GM18520 (cell line): ENCODE results near the gene IFRD1.
"Not testable (repeated sequence)": the region's sequence is repeated elsewhere in the genome, so short reads cannot be mapped to it uniquely, and the experiment has no call there.

Experiments used
- ATAC-seq: cut with Tn5 transposase; IDR thresholded peaks from one replicate; pipeline ENCODE4 v1.9.1; 2021; ENCODE audit not compliant: unreplicated experiment

Gene IFRD1

DNA sequence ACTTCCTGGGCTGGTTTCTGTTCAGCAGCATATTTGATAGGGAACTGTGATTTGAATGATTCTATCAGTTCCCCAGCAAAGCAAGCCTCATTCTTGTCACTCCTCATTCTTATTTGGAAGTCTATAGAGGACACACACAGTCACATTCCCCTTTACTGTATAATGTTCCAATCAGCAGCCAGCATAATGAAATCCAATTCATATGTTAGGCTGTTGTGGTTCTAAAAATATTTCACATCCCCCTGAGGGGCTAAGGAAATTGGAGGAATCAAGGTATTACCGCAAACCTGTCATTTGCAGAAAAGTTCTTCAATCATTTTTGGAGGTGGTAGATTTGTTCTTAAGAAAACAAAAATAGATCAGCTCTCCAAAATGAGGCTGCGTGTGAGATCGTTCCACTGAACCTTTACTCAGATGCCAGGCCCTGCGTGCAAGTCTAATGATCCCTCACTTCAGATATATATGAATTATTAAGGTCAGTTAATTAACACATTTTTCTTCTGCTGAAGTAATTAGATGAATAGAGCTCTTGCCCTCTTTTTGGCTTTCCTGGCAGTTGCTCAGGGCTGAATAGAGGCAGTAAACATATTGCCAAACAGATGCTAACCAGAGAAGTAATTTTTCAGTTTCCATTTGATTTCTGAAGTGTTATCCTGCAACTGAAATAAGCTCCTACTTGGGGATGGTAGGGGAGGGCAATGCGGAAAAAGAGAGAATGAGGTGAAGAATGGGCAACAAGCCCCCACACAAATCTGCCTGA is 62.4 kb downstream of the IFRD1 start:
- no peak for ATAC-seq

GRCh38 chr7:112515989-112516388 is 65.7 kb downstream of the IFRD1 start:
- ATAC-seq, result no peak

DNA sequence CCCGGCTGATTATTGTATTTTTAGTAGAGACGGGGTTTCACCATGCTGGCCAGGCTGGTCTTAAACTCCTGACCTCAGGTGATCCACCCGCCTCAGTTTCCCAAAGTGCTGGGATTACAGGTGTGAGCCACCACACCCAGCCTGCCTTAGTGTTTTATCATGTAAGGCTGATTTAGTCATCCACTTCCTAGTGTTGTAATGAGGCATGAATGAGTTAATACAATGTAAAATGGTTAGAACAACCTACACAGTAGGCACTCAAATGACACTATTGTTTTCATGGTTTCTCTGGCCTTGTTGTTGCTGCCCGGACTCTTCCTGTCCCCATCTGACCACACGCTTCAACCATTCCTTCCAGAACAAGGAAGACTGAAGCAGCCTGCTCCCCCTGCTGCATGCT is 66.2 kb downstream of the IFRD1 start:
- not testable (repeated sequence) for ATAC-seq

DNA sequence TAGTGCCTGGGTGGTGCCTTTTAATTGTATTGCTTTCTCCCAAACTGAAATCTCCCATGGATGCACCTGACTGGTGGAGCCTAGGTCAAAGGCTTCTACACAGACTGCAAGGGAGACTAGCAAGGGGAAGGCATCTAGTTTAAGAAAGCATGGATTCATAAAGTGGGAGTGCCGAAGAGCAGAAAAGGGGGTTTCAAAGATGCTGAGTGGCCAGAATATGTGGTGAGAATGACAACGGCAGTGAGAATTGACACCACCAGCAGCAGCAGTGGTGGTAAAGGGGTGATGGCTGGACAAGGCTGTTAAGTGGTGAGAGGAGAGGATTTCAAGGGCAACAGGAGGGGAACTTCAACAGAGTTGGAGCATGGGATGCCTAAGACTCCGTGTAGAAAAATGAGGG is 67.2 kb downstream of the IFRD1 start:
- ATAC-seq, result no peak

- ATAC-seq, result no peak
Measured at GRCh38 chr7:112520787-112521186, 70.5 kb downstream of the IFRD1 start.

- ATAC-seq, result no peak
Measured at GRCh38 chr7:112521942-112522341, 71.7 kb downstream of the IFRD1 start.

- no peak for ATAC-seq
Measured at GRCh38 chr7:112523871-112524270, 73.6 kb downstream of the IFRD1 start.
